DOHH2 (cell line): ENCODE measurements around the gene CASS4.

Source experiments
- EZH2phosphoT487 ChIP-seq: fragments of 200-600 bp; sonication (generic); IDR thresholded peaks from 2 replicates; pipeline ENCODE4 v1.6.1; 2017; ENCODE audit warnings: borderline replicate concordance, mild to moderate bottlenecking, antibody characterized with exemption, low read length, moderate library complexity, mixed read lengths
- TF ChIP-seq, protein P1 (sequence below): fragments of 200-600 bp; sonication (generic); IDR thresholded peaks from one replicate; pipeline ENCODE4 v1.5.1; 2014; ENCODE audit warnings: antibody characterized with exemption, mild to moderate bottlenecking, low read depth, low read length; ENCODE audit not compliant: poor library complexity, severe bottlenecking

DNA sequence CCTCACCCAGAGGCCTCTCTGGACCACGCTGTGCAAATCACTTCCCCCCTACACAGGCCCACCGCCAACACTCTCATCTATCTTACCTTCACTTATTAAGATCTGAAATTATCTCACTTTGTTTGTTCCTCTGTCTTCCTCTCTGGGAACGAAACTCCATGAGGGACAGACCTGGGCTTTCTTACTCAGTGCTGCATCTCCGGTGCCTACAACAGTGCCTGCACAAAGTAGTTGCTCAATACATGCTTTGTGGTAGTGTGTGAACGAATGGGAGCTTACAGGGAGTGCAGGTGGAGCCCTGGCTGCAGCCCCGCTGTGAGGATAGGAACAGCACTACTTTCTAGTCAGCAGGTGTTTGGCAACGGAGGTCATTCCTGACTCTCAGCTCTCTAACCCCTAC is 5.3 kb downstream of the CASS4 start:
- TF ChIP-seq, protein P1, sequence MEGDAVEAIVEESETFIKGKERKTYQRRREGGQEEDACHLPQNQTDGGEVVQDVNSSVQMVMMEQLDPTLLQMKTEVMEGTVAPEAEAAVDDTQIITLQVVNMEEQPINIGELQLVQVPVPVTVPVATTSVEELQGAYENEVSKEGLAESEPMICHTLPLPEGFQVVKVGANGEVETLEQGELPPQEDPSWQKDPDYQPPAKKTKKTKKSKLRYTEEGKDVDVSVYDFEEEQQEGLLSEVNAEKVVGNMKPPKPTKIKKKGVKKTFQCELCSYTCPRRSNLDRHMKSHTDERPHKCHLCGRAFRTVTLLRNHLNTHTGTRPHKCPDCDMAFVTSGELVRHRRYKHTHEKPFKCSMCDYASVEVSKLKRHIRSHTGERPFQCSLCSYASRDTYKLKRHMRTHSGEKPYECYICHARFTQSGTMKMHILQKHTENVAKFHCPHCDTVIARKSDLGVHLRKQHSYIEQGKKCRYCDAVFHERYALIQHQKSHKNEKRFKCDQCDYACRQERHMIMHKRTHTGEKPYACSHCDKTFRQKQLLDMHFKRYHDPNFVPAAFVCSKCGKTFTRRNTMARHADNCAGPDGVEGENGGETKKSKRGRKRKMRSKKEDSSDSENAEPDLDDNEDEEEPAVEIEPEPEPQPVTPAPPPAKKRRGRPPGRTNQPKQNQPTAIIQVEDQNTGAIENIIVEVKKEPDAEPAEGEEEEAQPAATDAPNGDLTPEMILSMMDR, result no peak
- TF ChIP-seq EZH2phosphoT487, result no peak
